SKM-1 treated with dmso at 0.1 percent for 144 hours (cell line): Measurements from ENCODE around the gene PTPRN2.

Source experiments
- DNase-seq: peaks from one replicate; lab custom pipeline; 2025; ENCODE audit not compliant: unreplicated experiment; lab: John Stamatoyannopoulos, UW

The PTPRN2 gene

GRCh38 chr7:158603773-158604755 is 16.4 kb upstream of the PTPRN2 start:
- DNase-seq = no peak

- DNase-seq = no peak
These were observed 15.5 kb upstream of the PTPRN2 start for GRCh38 chr7:158602905-158603772.

- DNase-seq = no peak
These were observed 14.4 kb upstream of the PTPRN2 start for GRCh38 chr7:158602041-158602440.

- no peak for DNase-seq
These were observed 13.5 kb upstream of the PTPRN2 start for GRCh38 chr7:158601090-158601489.

- DNase-seq = no peak
These were observed 9.1 kb upstream of the PTPRN2 start for GRCh38 chr7:158596745-158597144.

- no peak for DNase-seq
These were observed 8.7 kb upstream of the PTPRN2 start for GRCh38 chr7:158596309-158596708.

- DNase-seq = no peak
These were observed 7.4 kb upstream of the PTPRN2 start for GRCh38 chr7:158595068-158595467.

GRCh38 chr7:158592541-158592940 is 4.9 kb upstream of the PTPRN2 start:
- no peak for DNase-seq

- DNase-seq = no peak
These were observed 4.3 kb upstream of the PTPRN2 start for GRCh38 chr7:158591944-158592343.

- DNase-seq = no peak
These were observed 2.5 kb upstream of the PTPRN2 start for GRCh38 chr7:158590181-158590530.

- DNase-seq = no peak
These were observed 2.0 kb upstream of the PTPRN2 start for GRCh38 chr7:158589653-158590052.

GRCh38 chr7:158588878-158589442 is 1.3 kb upstream of the PTPRN2 start:
- DNase-seq = no peak

GRCh38 chr7:158588085-158588877 is 658 bp upstream of the PTPRN2 start:
- DNase-seq = no peak

- no peak for DNase-seq
These were observed 993 bp downstream of the PTPRN2 start for GRCh38 chr7:158586499-158587161.

- DNase-seq = no peak
These were observed 1.7 kb downstream of the PTPRN2 start for GRCh38 chr7:158585721-158586498.

GRCh38 chr7:158584407-158584806 is 3.2 kb downstream of the PTPRN2 start:
- no peak for DNase-seq

GRCh38 chr7:158583810-158584209 is 3.8 kb downstream of the PTPRN2 start:
- no peak for DNase-seq

GRCh38 chr7:158583143-158583542 is 4.5 kb downstream of the PTPRN2 start:
- no peak for DNase-seq

- no peak for DNase-seq
These were observed 5.5 kb downstream of the PTPRN2 start for GRCh38 chr7:158582089-158582456.
